ENCODE data around the gene FAM181A.

FAM181A gene

GRCh38 chr14:93963692-93964091, 36.5 kb downstream of the FAM181A start:
- no peak for DNase-seq

GRCh38 chr14:93964281-93964680, 37.1 kb downstream of the FAM181A start:
- no peak for DNase-seq

GRCh38 chr14:93964820-93965286, 37.7 kb downstream of the FAM181A start:
- DNase-seq = no peak

- DNase-seq = no peak
These were observed 38.2 kb downstream of the FAM181A start for GRCh38 chr14:93965287-93965821.

DNA sequence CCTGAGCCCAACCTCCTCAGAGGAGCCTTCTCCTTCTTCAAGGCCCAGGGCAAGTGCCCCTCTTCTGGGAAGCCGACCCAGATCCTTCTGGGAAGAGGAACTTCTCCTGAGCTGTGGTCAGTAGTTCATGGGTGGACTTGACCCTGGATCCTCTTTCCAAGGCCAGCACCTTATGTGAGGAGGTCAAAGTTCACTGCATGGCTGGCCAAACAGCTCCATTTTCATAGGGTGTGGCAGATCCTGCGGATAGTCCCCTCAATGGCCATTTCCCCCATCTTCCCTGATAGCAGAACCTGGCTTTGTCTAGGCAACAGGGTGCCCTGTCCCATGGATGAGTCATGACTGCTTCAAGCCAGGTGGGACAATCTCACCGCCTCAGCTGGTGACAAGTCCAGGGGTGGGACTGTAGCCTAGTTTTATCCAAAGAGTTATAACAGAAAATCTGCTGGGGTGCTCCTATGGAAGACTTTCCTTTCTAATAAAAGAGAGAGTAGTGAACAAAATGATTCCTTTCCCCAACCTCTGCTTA, 38.9 kb downstream of the FAM181A start:
- DNase-seq = no peak

- DNase-seq = no peak
These were observed 40.6 kb downstream of the FAM181A start for GRCh38 chr14:93967637-93968250.

DNA sequence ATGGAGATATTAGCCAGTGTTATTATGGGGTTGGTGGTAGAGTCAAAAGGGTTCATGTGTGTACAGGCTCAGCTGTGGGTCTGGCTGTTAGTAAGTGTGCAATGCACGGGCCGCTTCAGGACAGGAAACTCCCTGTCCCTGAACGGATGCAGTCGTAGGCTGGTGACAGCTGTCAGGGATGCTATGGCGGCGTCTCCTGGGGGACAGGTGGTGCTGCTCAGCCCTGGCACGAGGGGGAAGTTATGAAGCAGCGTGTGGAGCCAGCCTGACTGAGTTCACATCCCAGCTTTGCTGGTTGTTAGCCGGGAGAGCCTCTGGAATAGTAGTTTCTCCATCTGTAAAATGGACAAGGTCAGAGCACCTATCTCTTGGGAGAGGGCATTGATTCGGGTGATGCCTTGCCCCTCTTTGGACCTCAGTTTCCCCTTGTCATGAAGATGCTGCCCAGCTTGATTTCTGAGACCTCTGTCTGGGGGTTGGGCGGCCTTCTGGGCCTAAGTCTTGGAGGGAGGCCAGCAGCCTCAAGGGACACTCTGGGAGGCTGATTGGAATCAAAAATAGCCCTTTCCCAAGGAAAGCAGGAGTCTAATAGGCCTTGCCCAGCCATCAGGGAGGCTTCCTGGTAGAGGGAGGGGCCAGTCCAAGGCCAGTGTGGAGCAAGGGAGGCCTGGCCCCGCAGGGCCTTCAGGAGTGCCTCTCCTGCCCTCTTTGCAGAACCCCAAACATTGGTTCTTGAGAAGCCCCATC, 42.1 kb downstream of the FAM181A start:
- no peak for DNase-seq

GRCh38 chr14:93970585-93970964, 43.4 kb downstream of the FAM181A start:
- no peak for DNase-seq

- DNase-seq = no peak
These were observed 44.0 kb downstream of the FAM181A start for GRCh38 chr14:93970965-93971634.

- DNase-seq = no peak
These were observed 44.5 kb downstream of the FAM181A start for GRCh38 chr14:93971635-93972027.

DNA sequence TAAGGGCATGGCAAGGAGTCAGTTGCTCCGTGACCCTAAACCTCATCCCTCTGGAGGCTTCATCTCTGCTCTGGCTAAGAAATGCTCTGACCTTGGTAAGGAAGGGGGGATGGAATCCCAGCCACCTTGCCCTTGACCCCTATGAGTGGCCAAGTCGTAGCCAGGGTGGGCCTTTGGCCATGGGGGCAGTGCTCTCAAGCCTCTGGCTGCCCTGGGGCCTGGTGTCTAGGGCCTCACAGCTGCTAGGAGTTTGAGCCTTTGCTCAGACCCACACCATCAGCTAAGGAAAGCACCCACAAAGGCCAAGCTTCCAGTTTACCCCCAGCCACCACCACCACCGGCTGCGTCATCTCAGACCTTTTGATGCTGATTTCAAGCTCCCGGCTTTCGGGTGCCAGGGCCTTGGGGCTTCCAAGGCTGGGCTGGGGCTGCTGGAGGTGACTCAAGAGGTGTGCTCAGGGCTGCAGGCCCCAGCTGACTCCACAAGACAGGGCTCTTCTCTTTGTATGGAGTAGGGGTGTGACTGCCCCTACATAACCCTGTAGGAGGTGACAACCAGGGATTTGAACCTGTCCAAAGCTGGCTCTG, 45.6 kb downstream of the FAM181A start:
- no peak for DNase-seq

DNA sequence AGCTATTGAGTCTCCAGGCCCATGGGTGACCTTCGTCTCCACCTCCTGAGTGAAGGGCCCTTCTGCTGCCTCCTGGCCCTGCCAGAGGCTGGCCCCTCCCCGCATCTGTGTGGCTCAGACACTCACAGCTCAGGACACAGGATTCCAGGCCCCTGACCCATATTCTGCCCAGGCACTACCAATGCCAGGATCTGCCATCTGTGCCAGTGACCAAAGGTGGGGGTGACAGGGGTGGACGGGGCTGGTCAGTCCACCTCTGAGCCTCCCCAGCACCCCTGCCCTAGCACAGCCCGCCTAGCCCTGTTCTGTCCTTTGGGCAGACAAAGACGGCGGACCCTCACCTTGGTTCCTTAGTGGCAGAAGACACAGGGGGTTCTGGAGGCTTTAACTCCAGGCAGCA, 46.5 kb downstream of the FAM181A start:
- no peak for DNase-seq

DNA sequence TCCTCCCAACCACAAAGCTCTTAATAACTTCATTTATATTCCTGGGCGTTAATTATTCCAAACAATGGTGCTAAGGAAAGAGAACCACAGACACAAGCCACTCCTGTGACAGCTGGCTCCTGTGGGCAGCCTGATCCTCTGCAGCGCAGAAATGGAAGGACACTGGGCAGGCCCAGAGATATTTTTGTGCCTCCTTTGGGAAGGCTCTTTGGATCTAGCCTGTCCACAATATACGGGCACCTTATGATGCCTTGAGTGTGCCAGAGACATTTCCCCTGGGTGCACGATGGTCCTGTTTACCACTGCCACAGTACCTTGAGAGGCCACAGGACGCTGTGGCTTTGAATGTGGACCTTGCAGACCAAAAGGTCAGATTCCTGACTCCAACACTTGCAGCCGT, 47.2 kb downstream of the FAM181A start:
- DNase-seq = no peak

DNA sequence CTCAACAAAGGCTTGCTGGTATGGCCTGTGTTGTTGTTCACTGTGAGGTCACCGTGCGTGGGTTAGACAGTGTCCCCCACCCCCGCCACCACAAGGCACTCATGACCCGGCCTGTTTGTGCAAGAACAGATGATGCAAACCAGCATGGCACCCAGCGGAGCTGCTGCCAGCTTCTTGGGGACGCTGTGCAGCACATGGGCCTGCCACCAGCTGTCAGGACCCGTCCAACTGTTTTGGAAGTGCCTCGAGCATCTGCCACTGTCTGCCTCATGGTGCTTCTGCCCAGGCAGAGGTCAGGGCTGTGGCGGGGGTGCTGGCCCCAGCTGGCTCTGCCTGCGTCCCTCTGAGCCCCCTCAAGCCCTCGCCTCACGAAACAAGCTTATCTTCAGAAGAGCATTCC, 47.7 kb downstream of the FAM181A start:
- DNase-seq = no peak

DNA sequence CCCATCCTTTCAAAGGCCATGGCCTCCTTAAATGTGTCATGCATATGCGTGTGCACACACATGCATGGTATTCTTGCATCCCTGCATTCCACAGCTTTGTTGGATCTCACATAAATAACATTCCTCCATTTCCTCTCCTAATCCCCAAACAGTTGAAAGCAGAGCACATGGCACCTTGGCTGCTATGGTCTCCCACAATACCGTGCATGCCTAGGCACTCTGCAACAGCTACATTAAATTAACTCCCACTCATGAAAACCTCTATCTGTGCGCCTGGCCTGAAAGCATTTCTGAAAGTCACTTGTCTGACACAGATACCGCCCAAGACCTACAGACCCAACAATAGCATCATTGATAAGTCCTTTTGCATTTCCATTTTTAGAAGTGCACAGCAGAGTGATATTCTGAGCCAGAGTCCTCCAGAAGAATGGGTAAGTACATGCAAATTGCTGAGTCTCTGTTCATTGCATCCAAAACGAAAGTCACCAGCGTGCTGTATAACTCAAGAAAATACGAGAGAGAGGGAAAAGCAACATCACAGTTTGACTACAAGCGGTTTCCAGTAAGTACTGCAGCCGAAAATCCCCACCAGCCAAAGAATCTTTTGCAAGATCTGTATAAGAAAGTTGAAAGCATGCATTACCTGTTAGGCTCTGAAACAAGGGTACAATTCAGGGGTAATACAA, 48.8 kb downstream of the FAM181A start:
- no peak for DNase-seq

- DNase-seq = no peak
These were observed 49.4 kb downstream of the FAM181A start, which contains the start of gene ASB2 for GRCh38 chr14:93976477-93977057. ASB2 (minus strand) TSS chr14:93976570; CDS start chr14:93964539, 12,031 bp downstream.

DNA sequence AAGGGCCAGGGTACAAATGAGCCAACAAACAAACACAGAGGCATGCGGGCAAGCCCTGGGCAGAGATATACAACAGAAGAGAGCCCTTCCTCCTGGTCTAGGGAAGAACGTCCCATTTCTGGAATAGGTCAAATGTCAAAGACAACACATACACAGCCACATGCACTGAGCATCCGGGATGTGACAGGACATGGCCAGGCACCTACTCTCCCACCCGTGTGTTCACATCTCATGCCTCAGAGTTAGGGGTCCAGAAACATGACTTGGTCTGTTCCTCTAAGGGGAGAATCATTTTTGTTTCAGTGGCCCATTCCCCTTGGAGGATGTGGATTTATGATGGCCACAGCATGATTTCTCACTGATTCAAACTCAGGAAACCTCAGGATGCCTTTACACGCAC, 50.0 kb downstream of the FAM181A start:
- DNase-seq = no peak

- DNase-seq = no peak
These were observed 50.8 kb downstream of the FAM181A start for GRCh38 chr14:93977790-93978581.

- DNase-seq = no peak
These were observed 51.6 kb downstream of the FAM181A start for GRCh38 chr14:93978735-93979134.
